Activated CD4-positive, alpha-beta memory T cell treated with anti-CD3 and anti-CD28 coated beads for 36 hours (primary cell): Measurements from ENCODE around the gene PILRA. TPM values are rescaled to one million over a fixed set of nuclear protein-coding genes. Genes with fewer than 3 reads are reported as not detected.
A peak's percentile ranks its signal among the peaks of the same experiment; 100 is the strongest.
"Not testable (repeated sequence)": the region's sequence is repeated elsewhere in the genome, so short reads cannot be mapped to it uniquely, and the experiment has no call there.

Source experiments
- CTCF ChIA-PET: fragments of 350-600 bp; sonication (Branson Sonifier 250); formaldehyde crosslinking; loops from one replicate; lab custom pipeline; 2021; ENCODE audit warnings: antibody characterized with exemption, inconsistent platforms; lab: Charles Lee
- POLR2A ChIA-PET: fragments of 350-600 bp; sonication (Branson Sonifier 250); formaldehyde crosslinking; loops from one replicate; lab custom pipeline; 2021; ENCODE audit warnings: antibody characterized with exemption; lab: Charles Lee
- DNase-seq: peaks from one replicate; pipeline ENCODE4 v3.0.0-alpha.2; 2020
- H3K27ac Mint-ChIP-seq: one replicate; pipeline ENCODE4 v1.8.0; 2021; ENCODE audit warnings: mixed read lengths
- H3K27me3 Mint-ChIP-seq: one replicate; pipeline ENCODE4 v1.8.0; 2021; ENCODE audit warnings: mixed read lengths
- H3K36me3 Mint-ChIP-seq: one replicate; pipeline ENCODE4 v1.8.0; 2021; ENCODE audit warnings: mixed read lengths
- H3K4me1 Mint-ChIP-seq: one replicate; pipeline ENCODE4 v1.8.0; 2021; ENCODE audit warnings: low read depth, mixed read lengths
- H3K4me3 Mint-ChIP-seq: one replicate; pipeline ENCODE4 v1.8.0; 2021; ENCODE audit warnings: mild to moderate bottlenecking, mixed read lengths
- H3K9me3 Mint-ChIP-seq: one replicate; pipeline ENCODE4 v1.8.0; 2021; ENCODE audit warnings: mixed read lengths
- intact Hi-C: fragments of 100-400 bp; cut with micrococcal nuclease; formaldehyde crosslinking; loops from one replicate; pipeline ENCODE4 v1.15.1; 2023
- total RNA-seq, 2 experiments: library from RNA; stranded (reverse); gene quantifications; one replicate each; pipeline ENCODE4 v1.2.3, GENCODE V29; 2021

The PILRA gene
- total RNA-seq = under 1 TPM; 0.31 to 0.76 TPM

GRCh38 chr7:100373261-100373831 lies at the start of gene PILRA:
TSS of gene PILRA (plus strand) at chr7:100373487. CDS start at chr7:100373657, 170 bp downstream.
- no peaks in the 10 kb centered on the region for H3K36me3 Mint-ChIP-seq
- POLR2A ChIA-PET = no interaction called here
- peaks cover 8% of the 10 kb centered on the region for H3K4me1 Mint-ChIP-seq
- no peaks in the 10 kb centered on the region for H3K27me3 Mint-ChIP-seq
- no peak for DNase-seq
- H3K4me3 Mint-ChIP-seq = no peak within 1 kb of the TSS
- intact Hi-C loops = no loop called here
- CTCF ChIA-PET = interaction anchor here (1.3 to 3.9 kb wide), 2 partner anchors 34 kb away, joined by 3 to 12 read pairs; no protein-coding TSS in a partner anchor
- H3K27ac Mint-ChIP-seq = no peak within 1 kb of the TSS
- no peaks in the 10 kb centered on the region for H3K9me3 Mint-ChIP-seq

GRCh38 chr7:100324194-100324593 lies 49.1 kb upstream of the PILRA start:
- H3K4me1 Mint-ChIP-seq, POLR2A ChIA-PET, intact Hi-C loops, CTCF ChIA-PET, H3K9me3 Mint-ChIP-seq, H3K27ac Mint-ChIP-seq, H3K27me3 Mint-ChIP-seq, DNase-seq, H3K4me3 Mint-ChIP-seq: not testable (repeated sequence)
- peaks cover 28% of the 10 kb centered on the region for H3K36me3 Mint-ChIP-seq

GRCh38 chr7:100325671-100326070 lies 47.6 kb upstream of the PILRA start:
- H3K27me3 Mint-ChIP-seq, POLR2A ChIA-PET, DNase-seq, CTCF ChIA-PET, intact Hi-C loops, H3K4me1 Mint-ChIP-seq, H3K9me3 Mint-ChIP-seq, H3K4me3 Mint-ChIP-seq, H3K27ac Mint-ChIP-seq: not testable (repeated sequence)
- H3K36me3 Mint-ChIP-seq = peaks cover 25% of the 10 kb centered on the region

GRCh38 chr7:100326914-100327313 lies 46.4 kb upstream of the PILRA start:
- H3K9me3 Mint-ChIP-seq, POLR2A ChIA-PET, DNase-seq, H3K4me3 Mint-ChIP-seq, H3K27ac Mint-ChIP-seq, intact Hi-C loops, H3K4me1 Mint-ChIP-seq, H3K27me3 Mint-ChIP-seq: not testable (repeated sequence)
- peaks cover 25% of the 10 kb centered on the region for H3K36me3 Mint-ChIP-seq
- CTCF ChIA-PET = interaction anchor here (0.7 kb wide), 1 partner anchor 18 kb away, joined by 3 read pairs; no protein-coding TSS in a partner anchor

- CTCF ChIA-PET = interaction anchor here (0.9 to 1.9 kb wide), 3 partner anchors 73 to 203 kb away, joined by 3 to 5 read pairs (median 4); no protein-coding TSS in a partner anchor
These were observed 37.5 kb upstream of the PILRA start for GRCh38 chr7:100335566-100336466.

GRCh38 chr7:100338083-100338696 lies 35.1 kb upstream of the PILRA start:
- H3K27me3 Mint-ChIP-seq, intact Hi-C loops, H3K9me3 Mint-ChIP-seq, H3K4me3 Mint-ChIP-seq, H3K27ac Mint-ChIP-seq, DNase-seq, POLR2A ChIA-PET, CTCF ChIA-PET: not testable (repeated sequence)
- Mint-ChIP-seq H3K4me1 (peaks cover 34% of the 10 kb centered on the region), H3K36me3 (peaks cover 29% of the 10 kb centered on the region)

More at GRCh38 chr7:100335566-100336466, 37.5 kb upstream of the PILRA start:
- peaks cover 18% of the 10 kb centered on the region for H3K4me1 Mint-ChIP-seq
- peak; percentile 94 for DNase-seq
- peak overlapping the region; percentile 93 for H3K4me3 Mint-ChIP-seq
- H3K27ac Mint-ChIP-seq = peak overlapping the region; percentile 96
- POLR2A ChIA-PET = interaction anchor here (1.5 kb wide), 2 partner anchors 9 to 92 kb away, joined by 3 read pairs; partner anchors contain the start of gene ZCWPW1
- H3K27me3 Mint-ChIP-seq, H3K9me3 Mint-ChIP-seq, intact Hi-C loops: not testable (repeated sequence)
- H3K36me3 Mint-ChIP-seq = peaks cover 17% of the 10 kb centered on the region

- DNase-seq, H3K27me3 Mint-ChIP-seq, POLR2A ChIA-PET, intact Hi-C loops, H3K27ac Mint-ChIP-seq, H3K4me3 Mint-ChIP-seq, CTCF ChIA-PET, H3K9me3 Mint-ChIP-seq: not testable (repeated sequence)
- Mint-ChIP-seq H3K4me1 (peaks cover 45% of the 10 kb centered on the region), H3K36me3 (peaks cover 33% of the 10 kb centered on the region)
These were observed 32.0 kb upstream of the PILRA start for GRCh38 chr7:100341286-100341685.

- Mint-ChIP-seq H3K4me1 (peaks cover 41% of the 10 kb centered on the region), H3K4me3 (no peak overlapping the region), H3K27ac (peak overlapping the region; percentile 64), H3K27me3 (no peaks in the 10 kb centered on the region), H3K9me3 (no peaks in the 10 kb centered on the region), H3K36me3 (peaks cover 39% of the 10 kb centered on the region)
- intact Hi-C loops = no loop called here
- DNase-seq = no peak
- ChIA-PET CTCF (no interaction called here), POLR2A (interaction anchor here (0.6 kb wide), 1 partner anchor 347 kb away, joined by 3 read pairs; no protein-coding TSS in a partner anchor)
These were observed 30.5 kb upstream of the PILRA start for GRCh38 chr7:100342765-100343164.

- H3K9me3 Mint-ChIP-seq, DNase-seq, H3K4me3 Mint-ChIP-seq, H3K27me3 Mint-ChIP-seq: not testable (repeated sequence)
- Mint-ChIP-seq H3K4me1 (peaks cover 34% of the 10 kb centered on the region), H3K36me3 (peaks cover 39% of the 10 kb centered on the region), H3K27ac (peak overlapping the region; percentile 88)
- CTCF ChIA-PET = interaction anchor here (1.0 to 1.3 kb wide), 8 partner anchors 21 to 212 kb away, joined by 3 to 9 read pairs (median 3); no protein-coding TSS in a partner anchor
- intact Hi-C loops = loop anchor here (2.0 kb wide), 1 partner anchor 53 kb away; no protein-coding TSS in a partner anchor
- POLR2A ChIA-PET = interaction anchor here (1.0 to 1.4 kb wide), 2 partner anchors 8 to 85 kb away, joined by 3 to 5 read pairs; partner anchors contain the start of gene ZCWPW1
These were observed 29.1 kb upstream of the PILRA start for GRCh38 chr7:100344124-100344559.

- H3K9me3 Mint-ChIP-seq, H3K27me3 Mint-ChIP-seq: not testable (repeated sequence)
- ChIA-PET CTCF (interaction anchor here (1.0 to 1.5 kb wide), 11 partner anchors 18 to 212 kb away, joined by 3 to 9 read pairs (median 3); no protein-coding TSS in a partner anchor), POLR2A (interaction anchor here (0.6 to 1.5 kb wide), 5 partner anchors 8 to 129 kb away, joined by 3 to 5 read pairs (median 3); partner anchors contain the start of gene ZCWPW1)
- Mint-ChIP-seq H3K4me3 (peak overlapping the region; percentile 24), H3K36me3 (peaks cover 40% of the 10 kb centered on the region), H3K4me1 (peaks cover 34% of the 10 kb centered on the region), H3K27ac (peak overlapping the region; percentile 88)
- intact Hi-C loops = loop anchor here (2.0 to 5.0 kb wide), 3 partner anchors 52 to 212 kb away; no protein-coding TSS in a partner anchor
- peak; percentile 87 for DNase-seq
These were observed 28.6 kb upstream of the PILRA start for GRCh38 chr7:100344560-100345287.

- peaks cover 43% of the 10 kb centered on the region for H3K36me3 Mint-ChIP-seq
These were observed 28.0 kb upstream of the PILRA start for GRCh38 chr7:100345288-100345672.

More at GRCh38 chr7:100345288-100345672, 28.0 kb upstream of the PILRA start:
- peaks cover 34% of the 10 kb centered on the region for H3K4me1 Mint-ChIP-seq
- intact Hi-C loops = loop anchor here (2.0 to 5.0 kb wide), 3 partner anchors 52 to 213 kb away; no protein-coding TSS in a partner anchor
- not testable (repeated sequence) for H3K27ac Mint-ChIP-seq, H3K4me3 Mint-ChIP-seq, H3K9me3 Mint-ChIP-seq, H3K27me3 Mint-ChIP-seq
- ChIA-PET CTCF (interaction anchor here (1.0 to 1.5 kb wide), 10 partner anchors 18 to 213 kb away, joined by 3 to 9 read pairs (median 3); no protein-coding TSS in a partner anchor), POLR2A (interaction anchor here (0.6 to 1.5 kb wide), 5 partner anchors 9 to 130 kb away, joined by 3 to 5 read pairs (median 3); partner anchors contain the start of gene ZCWPW1)
- DNase-seq = peak; percentile 79
